T follicular helper cell (primary cell): ENCODE results near the gene FABP6.

Experiments
- DNase-seq: peaks from one replicate; pipeline ENCODE4 v3.0.0-alpha.2; 2020; ENCODE audit warnings: low read depth

FABP6 gene

DNA sequence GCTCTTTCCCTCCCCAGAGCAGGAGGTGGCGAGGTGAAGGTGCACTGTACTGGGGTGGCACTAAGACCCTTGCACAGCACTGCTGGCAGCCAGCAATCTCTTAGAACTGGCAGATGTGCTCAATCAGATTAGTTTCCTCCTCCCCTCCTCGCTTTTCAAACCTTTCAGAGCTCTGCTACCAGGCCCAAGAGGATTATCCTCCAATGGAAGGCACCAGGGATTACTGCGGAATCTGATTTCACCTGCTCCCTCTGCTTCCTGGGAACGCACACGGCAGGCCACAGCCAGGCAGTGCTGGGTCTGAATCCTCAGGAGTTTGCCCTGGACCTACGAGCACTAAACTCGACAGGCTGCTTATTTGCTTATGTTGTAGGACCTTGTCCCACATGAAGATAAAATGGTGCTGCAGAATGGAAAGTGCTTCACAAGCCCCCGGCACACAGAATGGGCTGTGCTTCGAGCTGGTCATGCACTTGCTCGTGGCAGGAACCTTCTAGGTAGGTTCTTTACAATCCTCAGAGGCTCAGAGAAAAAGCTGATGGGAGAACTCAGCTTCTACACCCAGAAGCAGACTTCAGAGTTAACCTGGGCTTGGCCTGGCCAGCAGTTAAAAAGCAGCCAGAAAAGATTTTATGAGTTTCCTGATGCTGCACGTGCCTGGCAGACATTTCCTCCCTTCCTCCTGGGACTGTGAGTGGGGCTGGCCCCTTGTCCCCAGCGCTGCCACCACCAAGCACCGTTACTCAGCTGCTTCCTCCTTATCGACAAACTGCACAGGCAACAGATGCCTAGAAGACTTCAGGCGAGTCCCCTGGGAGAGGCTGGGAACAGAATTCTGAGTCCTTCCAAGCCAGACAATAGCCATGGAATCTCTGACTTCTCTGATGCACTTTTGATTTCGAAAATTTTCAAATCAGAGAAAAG is 33.1 kb downstream of the FABP6 start:
- no peak for DNase-seq

DNA sequence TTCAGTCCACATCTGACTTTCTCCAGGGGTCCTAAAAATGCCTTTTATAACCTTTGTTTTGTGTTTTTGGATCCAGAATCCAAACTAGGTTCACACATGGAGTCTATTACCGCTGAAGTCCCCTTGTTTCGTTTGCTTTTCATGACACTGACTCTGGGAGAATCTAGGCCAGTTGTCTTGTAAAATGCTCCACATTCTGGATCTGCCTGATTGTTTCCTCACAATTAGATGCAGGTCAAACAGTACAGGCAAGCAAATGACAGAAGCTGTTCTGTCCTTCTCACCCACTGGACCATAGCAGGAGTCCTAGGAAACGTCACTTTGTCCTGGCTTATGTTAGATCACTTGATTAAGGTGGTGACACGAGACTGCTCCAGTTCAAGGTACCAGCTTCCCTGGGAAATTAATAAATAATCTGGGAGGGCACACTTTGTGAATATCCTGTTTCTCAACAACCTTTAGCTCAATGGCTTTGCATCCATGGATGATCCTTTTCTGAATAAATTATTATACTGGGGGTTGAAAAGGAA is 34.1 kb downstream of the FABP6 start:
- no peak for DNase-seq

DNA sequence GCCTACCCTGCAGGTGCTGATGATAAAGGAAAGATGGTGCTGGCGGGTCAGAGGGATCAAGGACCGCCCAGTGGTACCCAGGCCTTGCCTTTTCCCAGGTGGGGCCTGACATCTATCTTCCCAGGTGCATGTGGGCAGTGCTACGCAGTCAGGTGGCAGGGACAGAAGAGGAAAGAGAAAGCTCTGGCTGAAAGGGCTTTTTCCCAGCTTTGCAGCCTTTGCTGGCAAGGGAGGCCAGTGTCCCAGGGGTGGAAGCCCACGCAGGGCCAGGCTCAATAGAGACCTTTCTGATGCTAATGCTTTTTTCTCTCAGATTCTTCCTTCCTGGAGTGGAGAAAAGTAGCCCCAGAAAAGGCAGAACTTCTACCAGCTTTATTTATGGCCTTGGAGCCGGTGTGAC is 36.7 kb downstream of the FABP6 start:
- DNase-seq = no peak

- no peak for DNase-seq
These were observed 37.5 kb downstream of the FABP6 start for GRCh38 chr5:160266752-160267345.

DNA sequence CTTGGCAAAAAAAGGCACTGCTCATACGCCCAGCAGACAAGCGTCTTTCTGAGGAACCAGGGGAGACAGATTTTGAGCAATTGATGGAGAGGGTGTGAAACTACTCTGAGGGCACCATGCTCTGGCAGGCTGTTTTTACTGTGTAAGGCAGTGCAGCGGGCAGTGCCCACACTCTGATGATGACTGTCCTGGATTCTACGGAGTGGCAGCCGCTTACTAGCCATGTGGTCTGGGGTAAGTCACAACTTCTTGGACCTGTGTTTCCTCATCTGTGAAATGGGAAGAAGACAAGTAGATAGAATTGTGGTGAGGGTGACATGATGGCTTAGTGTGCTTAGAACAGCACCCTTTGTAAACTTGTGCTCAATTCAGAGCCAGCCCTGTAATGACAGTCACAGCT is 38.8 kb downstream of the FABP6 start:
- DNase-seq = no peak

DNA sequence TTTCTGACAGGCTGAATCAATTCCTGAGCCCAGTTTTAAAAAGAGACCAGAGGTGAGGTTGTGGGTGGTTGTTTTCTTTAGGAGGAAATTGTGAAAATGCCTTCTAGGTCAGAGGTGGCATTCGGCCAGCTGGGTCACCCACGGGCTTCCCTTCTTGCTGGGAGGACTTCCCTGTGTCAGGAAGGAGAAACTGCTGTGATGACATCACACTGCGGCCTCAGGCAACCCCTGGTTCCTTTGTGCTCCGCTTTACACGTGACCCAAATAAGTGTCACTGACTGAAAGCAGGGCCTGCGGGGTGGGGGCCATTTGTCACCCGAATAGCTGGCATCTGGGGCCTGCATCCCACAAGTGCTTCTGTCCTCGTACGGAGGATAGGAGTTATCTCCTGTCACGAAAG is 39.7 kb downstream of the FABP6 start:
- DNase-seq = no peak

GRCh38 chr5:160270704-160271103 is 41.4 kb downstream of the FABP6 start:
- DNase-seq = no peak

DNA sequence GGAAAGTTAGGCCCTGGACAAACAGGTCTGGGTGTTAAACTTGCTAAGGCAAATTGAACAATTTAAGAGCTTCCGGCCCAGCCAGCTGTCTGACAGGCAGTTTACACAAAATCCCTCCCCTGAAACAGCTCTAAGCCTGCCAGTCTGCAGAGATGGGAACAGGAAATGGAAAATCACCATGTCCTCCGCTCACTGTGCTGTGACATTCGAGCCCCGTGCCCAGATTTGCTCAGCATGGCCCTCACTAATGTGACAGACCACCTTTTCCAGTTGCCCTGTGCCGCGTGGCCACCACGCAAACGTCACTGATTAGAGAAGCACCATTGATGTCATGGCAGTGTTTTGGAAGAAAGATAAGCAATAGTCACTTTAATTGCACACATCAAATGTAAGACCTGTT is 42.1 kb downstream of the FABP6 start:
- no peak for DNase-seq

DNA sequence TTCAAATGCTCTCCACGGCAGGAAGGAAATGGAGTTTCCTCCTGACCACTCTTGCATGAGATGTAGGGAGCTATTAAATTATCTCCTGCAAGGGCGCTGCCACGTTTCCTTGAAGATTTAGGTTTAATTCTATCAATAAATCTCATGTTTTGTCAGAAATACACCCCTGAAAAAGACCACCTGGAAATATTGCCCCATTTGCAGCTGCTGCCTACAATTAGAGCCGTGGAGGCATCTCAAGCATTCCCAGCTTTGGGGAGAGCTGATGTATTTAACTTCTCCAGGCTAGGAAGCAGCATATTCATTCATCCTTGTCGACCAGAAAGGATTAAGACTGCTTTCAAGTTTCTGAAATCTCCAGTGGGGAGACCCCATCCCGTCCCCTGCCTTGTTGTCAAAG is 42.5 kb downstream of the FABP6 start:
- no peak for DNase-seq

DNA sequence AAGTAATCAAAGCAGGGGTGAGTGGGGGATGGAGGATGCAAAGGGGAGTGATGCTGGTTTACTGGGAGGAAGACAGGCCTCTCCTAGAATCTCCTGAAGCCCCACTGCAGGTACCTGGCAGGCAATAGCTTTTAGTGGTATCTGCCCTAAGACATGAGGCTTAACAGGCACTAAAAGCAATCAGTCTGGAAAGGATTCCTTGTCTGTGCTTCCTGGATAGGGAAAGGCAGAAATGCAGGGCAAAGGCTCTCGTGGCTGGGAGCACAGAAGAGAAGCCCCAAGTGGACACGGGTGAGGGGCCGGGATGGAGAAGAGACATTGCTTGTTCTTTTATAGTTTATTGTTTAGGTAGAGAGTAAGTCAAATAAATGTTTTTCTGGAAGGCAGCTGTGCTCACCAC is 43.0 kb downstream of the FABP6 start:
- DNase-seq = no peak

GRCh38 chr5:160272889-160273288 is 43.6 kb downstream of the FABP6 start:
- DNase-seq = no peak

- no peak for DNase-seq
These were observed 45.2 kb downstream of the FABP6 start for GRCh38 chr5:160274483-160274931.

DNA sequence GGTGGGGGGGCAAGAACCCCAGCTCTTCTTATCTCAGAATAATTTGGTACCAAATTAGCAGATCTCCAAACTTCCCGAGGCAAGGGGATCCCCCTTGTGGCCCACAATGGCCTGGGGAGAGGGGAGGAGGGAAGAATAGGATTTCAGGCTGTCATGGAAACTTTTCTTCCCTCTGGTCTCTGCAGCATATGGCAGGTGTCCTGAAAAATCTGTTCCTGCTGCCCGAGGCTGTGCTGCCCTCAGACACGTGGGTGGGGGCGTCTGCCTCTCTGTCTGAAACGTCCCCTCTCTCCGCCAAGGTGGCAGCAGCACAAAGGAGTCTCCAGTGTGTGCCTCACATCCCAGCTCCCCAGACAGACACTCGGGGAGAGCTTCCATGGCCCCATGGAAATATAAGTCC is 49.0 kb downstream of the FABP6 start:
- DNase-seq = no peak

DNA sequence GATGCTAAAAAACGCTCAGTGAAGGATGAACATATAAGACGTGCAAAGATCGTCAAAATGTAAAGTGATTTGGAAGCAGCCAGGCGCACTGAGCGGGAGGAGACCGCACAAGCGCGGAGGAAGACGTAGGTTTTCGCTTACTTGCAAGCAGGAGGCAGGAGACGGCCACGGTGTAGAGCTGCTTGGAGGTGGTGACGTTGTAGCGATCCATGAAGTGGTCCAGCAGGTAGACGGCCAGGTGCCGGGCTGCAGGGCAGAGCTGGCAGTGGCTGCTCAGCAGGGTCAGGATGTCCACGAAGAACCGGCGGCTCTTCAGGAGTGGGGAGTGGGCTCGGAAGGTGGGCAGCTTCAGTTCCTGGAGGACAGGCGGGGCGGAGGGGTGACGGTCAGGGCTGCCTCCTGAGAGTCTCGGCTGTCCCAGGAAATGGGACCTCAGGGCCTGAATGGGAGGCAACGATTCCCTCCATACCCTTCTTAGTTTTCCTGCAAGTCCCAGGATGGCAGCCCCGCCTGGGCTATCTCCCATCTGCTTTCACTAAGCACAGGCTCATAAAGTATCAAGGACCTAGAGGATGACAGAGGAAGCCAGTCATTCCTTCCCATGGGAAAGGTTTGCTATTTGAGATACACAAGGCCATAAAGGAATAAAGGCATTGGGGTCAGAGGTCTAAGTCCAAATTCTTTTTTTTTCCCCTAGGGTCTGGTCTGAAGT is 51.2 kb downstream of the FABP6 start:
- DNase-seq = no peak

- DNase-seq = no peak
These were observed 52.0 kb downstream of the FABP6 start for GRCh38 chr5:160281275-160281674.

GRCh38 chr5:160284291-160284873 is 55.1 kb downstream of the FABP6 start:
- no peak for DNase-seq

GRCh38 chr5:160285316-160285715 is 56.0 kb downstream of the FABP6 start:
- DNase-seq = no peak

DNA sequence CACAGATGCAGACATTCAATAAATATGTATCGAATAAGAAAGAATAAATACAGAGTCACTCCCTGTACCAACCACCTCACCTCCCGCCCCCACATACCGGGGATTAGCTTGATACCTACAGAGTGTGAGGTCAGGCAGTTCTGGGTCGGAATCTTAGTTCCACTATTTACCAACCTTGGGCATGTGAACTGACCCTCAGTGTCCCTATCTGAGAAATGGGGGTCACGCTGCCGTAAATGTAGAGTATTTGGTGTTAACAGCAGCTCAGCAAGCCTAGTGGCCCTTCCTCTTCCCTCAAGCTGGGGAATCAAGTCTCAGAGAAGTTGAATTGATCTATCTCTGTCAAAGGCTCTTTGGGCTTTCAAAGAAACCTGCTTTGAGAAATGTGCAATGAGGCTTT is 57.6 kb downstream of the FABP6 start:
- DNase-seq = no peak

- DNase-seq = no peak
These were observed 58.2 kb downstream of the FABP6 start for GRCh38 chr5:160287378-160288051.
